GM19193 (cell line): Measurements from ENCODE around the gene INO80C.

Experiments
- POLR2A ChIP-seq: IDR thresholded peaks from 4 replicates; pipeline ENCODE4 v1.6.1; 2011; ENCODE audit not compliant: insufficient read depth, insufficient read length; ENCODE audit errors: extremely low read depth

INO80C gene

DNA sequence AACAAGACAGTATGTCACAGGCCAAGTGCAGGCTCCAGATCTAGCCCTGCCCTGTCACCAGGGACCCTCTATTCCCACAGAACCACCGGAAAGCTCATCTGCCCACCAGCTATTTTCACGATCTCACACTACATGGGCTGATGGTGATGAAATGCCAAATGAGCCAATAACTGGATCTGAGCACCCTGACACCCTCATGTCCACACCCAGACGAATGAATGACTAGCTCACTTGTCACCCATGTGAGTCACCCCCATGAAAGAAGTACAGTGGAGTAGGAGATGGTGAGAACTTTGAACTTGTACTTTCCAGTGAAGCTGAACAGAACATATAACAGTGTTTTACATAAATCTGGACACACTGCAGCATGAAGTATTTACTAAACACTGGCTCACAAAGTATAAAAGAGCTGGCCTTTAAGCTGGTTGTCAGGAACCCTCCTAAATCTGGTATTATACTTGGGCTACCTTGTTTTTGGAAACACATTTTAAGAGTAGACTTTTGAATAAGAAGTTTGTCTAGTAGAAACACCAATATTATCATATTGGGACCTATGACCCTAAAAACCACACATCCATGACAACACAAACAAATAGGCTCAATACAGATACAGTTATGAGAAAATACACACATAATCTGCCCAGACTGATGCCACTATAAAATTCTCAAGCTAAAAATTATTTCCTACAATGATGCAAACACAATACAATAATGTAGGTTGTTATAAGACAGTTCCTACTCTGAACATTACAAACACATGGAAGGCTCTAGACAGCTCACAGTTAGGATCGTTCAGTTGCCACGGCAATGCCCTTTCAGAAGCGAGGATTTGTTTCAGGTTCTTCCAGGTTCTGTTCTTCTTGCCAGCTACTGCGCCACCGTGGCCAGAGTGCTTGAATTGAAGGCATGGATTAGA lies 19.0 kb downstream of the INO80C start:
- TF ChIP-seq POLR2A = no peak

DNA sequence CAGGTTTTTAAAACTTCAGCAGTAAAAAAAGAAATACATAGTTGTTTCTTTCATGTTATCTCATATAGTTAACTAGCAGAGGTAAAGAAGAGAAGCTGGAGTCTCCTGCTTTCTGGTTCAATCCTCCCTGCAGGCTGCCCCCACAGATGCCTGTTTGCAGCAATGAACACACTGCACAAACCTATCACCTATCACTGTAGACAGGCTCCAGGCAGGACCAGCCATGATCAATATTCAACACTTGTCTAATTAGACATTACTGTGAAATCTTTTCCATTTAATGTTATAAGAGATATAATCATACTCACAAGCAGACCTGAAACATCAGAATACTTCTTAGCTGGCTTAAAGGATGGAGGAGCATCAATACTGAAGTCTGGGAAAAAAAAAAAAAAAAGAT lies 19.8 kb downstream of the INO80C start:
- TF ChIP-seq POLR2A = no peak

DNA sequence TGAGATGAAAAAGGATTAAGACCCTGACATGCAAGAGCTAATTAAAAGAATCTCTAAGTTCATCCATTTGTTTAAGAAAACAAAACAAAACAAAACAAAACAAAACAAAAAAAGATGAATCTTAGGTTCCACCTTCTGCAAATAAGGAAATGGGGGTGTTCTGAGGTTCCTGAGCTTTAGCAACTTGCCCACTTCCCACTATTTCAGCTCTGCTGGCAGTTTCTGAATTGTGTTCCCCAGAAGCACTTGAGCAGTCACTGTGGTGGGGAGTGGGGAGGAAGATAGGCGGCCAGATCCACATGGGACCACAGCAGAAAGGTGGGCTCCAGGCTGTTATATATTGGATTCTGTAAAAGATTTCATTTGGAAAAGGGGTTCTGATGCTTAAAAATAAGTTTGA lies 20.3 kb downstream of the INO80C start:
- TF ChIP-seq POLR2A = no peak

DNA sequence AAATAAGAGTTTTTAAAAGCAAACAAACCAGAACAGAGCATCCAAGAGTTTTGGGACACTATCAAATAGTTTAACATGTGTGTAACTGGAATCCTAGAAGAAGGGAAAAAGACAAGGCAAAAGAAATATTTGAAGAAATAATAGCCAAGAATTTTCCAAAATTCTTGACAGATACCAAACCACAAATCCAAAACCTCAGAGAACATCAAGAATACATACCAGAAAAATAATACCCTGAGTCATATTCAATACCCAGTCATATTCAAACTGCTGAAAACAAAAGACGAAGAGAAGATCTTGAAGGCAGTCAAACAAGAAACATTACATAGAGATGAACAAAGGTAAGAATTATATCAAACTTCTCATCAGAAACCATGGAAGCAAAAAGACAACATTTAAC lies 22.9 kb downstream of the INO80C start:
- no peak for TF ChIP-seq POLR2A

DNA sequence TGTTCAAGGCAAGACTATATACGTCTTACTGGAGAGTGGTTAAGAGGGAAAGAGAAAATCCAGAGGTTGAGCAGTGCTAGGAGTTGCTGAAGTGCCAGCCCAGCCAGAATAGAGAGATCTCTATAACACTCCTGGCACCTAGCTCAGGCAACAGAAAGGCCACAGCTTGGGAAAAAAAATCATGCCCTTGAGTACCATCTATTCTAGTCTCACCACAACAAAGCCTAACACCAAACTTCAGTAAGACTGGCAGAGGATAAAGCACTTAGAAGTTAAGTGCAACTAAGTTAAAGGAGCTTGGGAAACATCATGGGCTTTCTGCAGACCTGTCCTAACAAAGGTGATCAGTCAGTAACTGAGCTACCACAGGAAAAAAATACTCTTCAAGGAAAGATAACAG lies 24.2 kb downstream of the INO80C start:
- no peak for TF ChIP-seq POLR2A

DNA sequence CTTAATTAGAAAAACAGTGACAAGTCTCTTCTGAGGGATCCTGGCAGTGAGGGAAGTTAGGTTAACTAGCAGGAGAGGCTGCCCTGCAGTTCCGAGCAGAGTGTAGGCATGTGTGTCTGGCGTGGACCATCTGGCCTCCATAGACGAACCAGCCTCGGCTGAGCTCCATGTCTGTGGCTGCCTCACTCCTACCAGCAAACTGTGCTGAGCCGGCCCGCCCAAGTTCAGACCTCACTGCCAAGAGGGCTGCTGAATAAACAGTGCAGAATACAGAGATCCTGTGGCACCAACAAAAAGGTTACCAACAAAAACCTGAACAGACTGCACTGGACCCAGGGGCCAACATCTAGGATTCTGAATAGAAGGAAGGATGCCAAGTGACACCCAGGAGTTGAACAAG lies 27.3 kb downstream of the INO80C start:
- no peak for TF ChIP-seq POLR2A

DNA sequence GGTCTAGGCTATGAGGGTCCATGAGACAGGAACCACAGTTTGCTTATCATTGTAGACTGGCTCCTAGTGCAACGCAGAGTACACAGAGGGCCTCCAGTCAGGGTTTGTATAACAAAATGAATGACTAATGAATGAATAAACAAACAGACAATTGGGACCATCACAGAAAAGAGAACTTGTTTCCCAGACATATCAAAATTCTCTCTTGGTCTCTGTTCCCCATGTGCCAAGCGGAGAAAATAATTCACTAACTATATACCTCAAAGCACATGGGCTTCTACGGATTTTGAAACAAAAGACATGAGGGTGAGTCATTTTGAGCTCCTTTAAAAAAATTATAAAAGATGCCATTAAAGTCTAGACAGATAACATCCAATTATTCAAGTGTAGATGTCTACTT lies 28.0 kb downstream of the INO80C start:
- no peak for TF ChIP-seq POLR2A

DNA sequence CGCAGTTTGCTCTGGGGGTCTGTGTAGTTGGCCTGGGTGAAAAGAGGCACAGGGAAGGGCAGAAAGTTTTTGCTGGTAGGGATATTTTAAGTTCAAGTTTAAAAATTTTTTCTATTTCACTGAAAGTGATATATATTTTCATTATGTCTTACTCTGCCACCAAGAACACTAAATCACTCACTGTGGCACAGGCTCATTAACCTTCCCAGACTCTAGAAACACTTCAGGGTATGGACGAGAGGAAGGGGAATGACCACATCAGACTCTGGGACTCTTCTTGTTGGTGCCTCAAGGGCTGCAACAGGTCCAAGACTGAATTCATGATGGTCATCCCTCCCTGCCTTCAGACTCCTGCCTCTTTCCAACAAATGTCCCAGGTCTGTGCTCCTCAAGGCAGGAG lies 29.0 kb downstream of the INO80C start:
- TF ChIP-seq POLR2A = no peak

DNA sequence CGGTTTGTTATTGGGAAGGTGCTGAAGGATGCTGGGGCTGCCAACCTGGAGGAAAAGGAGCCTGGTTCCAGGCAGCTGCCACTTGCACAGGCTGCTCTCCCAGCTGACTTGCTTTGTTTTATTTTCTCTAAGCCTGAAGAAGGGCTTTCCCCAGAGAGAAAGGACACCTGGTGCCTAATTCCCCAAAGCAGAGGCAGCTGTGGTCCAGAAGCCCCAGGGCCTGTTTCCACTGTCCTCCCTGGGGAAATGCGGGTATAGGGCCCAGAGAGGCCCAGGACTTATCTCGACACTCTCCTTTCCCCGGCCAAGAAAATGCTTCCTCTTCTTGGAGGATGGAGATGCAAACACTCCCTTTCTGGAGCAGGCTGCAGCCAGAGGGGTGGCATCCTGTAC lies 30.1 kb downstream of the INO80C start:
- no peak for TF ChIP-seq POLR2A

DNA sequence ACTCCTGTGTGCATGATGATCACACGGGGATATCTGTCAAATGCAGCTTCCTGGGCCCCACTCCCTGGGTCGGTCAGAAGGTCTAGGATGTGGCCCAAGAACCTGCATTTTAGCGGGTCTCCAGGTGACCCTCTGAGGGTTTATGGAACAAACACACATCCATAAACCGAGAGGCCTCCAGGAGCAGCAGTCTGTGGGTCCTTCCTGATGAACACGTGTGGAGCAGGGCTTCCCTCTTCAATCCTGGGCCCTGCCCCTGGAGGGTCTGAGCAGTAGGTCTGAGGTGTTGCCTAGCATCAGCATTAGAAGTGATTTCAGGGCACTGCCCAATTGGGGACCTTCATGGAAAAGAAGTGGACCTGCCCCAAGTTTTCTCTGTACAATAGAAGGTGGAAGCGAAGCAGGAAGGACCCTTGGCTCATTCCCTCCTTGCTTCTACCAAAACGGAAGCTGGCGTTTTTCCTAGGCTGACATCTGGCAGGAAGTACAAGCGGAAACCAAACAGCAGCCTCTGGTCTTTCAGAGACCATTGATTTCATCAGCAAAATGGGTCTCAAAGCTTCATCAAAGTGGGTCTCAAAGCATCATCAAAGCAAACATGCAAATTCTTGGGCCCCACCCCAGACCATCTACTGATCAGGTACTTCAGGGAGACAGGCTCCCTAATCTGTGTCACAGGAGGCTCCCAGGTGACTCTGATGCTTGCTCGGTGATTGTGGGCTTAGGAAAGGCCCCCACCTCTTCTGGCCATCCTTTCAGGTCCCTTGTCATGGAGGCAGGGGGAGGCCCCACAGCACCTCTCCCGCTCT lies 30.7 kb downstream of the INO80C start:
- TF ChIP-seq POLR2A = no peak

DNA sequence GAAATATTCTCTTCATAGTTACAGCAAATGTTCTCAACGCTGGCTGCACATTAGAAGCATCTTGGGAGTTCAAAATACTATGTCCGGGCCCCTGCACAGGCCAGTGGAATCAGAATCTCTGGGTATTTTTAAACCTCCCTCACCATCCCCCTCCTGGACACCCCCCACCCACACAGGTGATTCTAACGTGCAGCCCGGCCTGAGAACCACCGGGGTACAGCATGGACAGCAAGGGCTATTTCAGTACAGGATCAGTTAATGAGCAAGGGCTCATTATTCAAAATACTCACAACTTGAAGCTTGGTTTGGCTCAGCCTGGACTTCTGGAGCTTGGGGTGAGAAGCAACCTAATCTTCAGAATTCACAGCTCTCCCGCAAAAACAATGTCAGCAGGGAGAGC lies 31.4 kb downstream of the INO80C start:
- TF ChIP-seq POLR2A = no peak

DNA sequence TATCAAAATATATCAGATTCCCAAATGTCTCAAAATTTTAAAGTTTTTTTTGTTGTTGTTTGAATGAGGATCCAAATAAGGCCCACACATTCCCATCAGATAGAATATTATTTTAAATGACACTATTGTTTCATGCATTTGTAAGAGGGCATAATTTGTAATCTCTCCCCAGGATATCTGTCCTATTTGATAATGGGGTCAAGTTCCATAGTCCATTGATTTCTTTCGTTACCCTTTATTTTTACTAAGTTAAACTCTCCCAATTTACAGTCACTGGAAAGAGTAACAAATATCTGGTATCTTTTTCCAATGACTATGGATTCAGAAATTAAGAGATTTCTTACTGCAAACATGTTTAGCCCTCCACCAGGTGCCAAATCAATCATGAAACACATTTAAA lies 32.4 kb downstream of the INO80C start:
- TF ChIP-seq POLR2A = no peak

DNA sequence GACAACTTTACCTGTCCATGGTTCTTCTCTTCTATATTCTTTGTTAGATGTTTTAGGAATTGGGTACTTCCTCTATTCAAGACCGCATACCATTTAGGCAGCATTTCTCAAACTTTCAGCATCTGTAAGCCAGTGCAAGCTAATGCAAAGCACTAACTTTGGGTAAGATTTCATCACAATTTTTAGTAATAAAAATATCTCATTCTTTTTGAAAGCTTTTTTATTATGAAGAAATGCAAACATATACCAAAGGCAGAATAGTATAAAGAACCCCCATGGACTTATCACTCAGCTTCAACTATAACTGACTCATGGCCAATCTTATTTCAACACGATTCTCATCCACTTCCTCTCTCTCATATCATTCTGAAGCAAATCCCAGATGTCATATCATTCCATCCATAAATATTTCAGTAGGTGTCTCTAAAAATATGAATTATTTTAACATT lies 32.9 kb downstream of the INO80C start:
- no peak for TF ChIP-seq POLR2A

DNA sequence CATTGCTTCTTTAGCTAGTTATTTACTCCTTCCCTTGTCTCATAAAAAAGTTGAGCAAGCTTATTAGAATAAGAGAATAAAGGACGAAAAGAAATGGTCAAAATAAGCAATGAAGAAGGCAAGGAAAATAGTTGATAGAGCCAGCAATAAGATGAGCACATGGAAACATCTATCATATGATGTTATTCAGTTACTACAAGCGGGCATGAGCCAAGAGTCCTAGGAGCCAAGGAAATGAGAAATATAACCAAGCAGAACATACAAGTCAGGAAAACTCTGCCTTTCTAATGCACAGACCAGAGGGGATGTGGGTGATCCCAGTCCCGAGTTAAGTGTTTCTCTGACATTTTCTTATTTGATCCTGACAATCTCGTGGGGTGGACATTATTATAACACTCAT lies 33.9 kb downstream of the INO80C start:
- no peak for TF ChIP-seq POLR2A

DNA sequence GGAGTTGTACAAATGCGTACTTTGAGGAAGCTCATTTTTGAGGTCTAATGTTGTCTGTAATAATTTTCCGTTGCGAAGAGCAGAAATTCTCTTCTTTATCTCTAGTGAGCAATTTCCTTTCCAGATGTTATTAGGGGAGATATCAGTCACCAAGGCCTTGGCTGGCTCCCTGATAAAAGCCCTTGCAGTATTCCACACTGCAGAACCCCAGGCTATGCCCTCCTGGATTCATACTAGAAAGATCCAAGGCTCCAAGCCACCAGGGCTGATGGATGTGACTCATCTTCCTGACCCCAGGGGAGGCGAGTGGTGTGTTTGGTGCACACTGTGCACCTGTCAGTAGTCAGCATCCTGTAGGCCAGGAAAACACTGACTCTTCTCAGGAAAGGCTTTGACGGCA lies 34.7 kb downstream of the INO80C start:
- no peak for TF ChIP-seq POLR2A

DNA sequence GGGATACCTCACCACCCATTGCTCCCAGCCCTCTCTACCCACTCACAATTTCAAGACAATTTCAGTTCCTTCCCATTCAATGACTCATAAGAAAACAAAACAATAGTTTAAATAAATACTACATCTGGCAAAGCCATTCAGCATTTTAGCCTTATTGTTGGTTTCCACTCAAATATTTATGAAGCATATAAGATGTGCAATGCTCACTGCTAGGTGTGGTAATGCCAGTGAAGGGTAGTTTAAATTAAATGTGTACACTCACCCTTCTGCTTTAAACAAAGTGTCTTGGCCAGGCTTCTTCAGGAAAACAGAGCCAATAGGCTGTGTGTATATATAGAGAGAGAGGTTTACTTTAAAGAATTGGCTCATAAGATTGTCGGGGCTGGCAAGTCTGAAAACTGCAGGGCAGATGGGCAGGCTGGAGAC lies 37.0 kb downstream of the INO80C start:
- TF ChIP-seq POLR2A = no peak
